K562 (cell line): Measurements from ENCODE around the gene ZNF594. TPM values are rescaled to one million over a fixed set of nuclear protein-coding genes. Genes with fewer than 3 reads are reported as not detected.

Source experiments
- ATAC-seq: fragments of 200-7000 bp; cut with Tn5 transposase; 3 replicates; pipeline ENCODE4 v1.9.1; 2020; ENCODE audit warnings: moderate library complexity
- BruUV-seq: library from RNA; stranded (reverse); fragments of 400-500 nt; replicated peaks from 2 replicates; lab custom pipeline; 2021; lab: Mats Ljungman, UMichigan
- CTCF ChIA-PET: fragments of 300-600 bp; formaldehyde crosslinking; extraction: SDS; loops from one replicate; lab custom pipeline; 2021; ENCODE audit warnings: low intra/inter-chr PET ratio; lab: Yijun Ruan, JAX
- POLR2A ChIA-PET: fragments of 300-600, 350-650 bp; sonication (Branson Sonifier 250); formaldehyde crosslinking; extraction: SDS; loops from one replicate; lab custom pipeline; 2021; ENCODE audit warnings: antibody characterized with exemption, inconsistent platforms; lab: Yijun Ruan, JAX
- DNase-seq, 4 experiments: peaks; one replicate each; pipeline versions ENCODE4 v3.0.0 to v3.0.0-alpha.2; 2011 to 2018; ENCODE audit warnings: low spot score in 3 of 4, mixed read lengths in 3 of 4; ENCODE audit errors: extremely low read depth in 1 of 4
- FAIRE-seq: peaks from 2 replicates; lab custom pipeline; 2011; peaks lifted over from hg19 to GRCh38; lab: Jason Lieb, UNC
- H2AFZ ChIP-seq: 2 replicates; pipeline ENCODE4 v1.6.0; 2011; ENCODE audit warnings: low read depth, low read length, control low read depth, inconsistent platforms
- H3K27ac ChIP-seq: fragments of 200-600 bp; 3 replicates; pipeline ENCODE4 v1.8.0; 2011; ENCODE audit warnings: low read depth, mild to moderate bottlenecking, control low read depth, inconsistent platforms, low read length, moderate library complexity, mixed read lengths; ENCODE audit errors: extremely low read depth
- H3K27me3 ChIP-seq, 2 experiments: fragments of 300-600 bp in 1 of 2; 2 replicates in 1 of 2; 3 replicates in 1 of 2; pipeline versions ENCODE4 v1.6.0 to v1.8.0; 2011; ENCODE audit warnings: inconsistent platforms in 2 of 2, low read length in 2 of 2, mild to moderate bottlenecking in 1 of 2, mixed read lengths in 1 of 2, moderate library complexity in 1 of 2; ENCODE audit not compliant: control insufficient read depth in 2 of 2, insufficient read depth in 2 of 2
- H3K36me3 ChIP-seq: fragments of 300-600 bp; 3 replicates; pipeline ENCODE4 v1.8.0; 2011; ENCODE audit warnings: mild to moderate bottlenecking, low read length, inconsistent platforms; ENCODE audit not compliant: control insufficient read depth, insufficient read depth
- H3K4me1 ChIP-seq, 2 experiments: fragments of 200-600 bp in 1 of 2; replicated peaks in 1 of 2; 2 replicates in 1 of 2; 3 replicates in 1 of 2; pipeline versions ENCODE4 v1.5.1 to v1.8.0; 2011; ENCODE audit warnings: inconsistent platforms in 2 of 2, low read length in 2 of 2, mild to moderate bottlenecking in 1 of 2, mixed read lengths in 1 of 2, moderate library complexity in 1 of 2; ENCODE audit not compliant: control insufficient read depth in 2 of 2, insufficient read depth in 2 of 2
- H3K4me2 ChIP-seq: 2 replicates; pipeline ENCODE4 v1.6.1; 2011; ENCODE audit warnings: low read length, control low read depth, inconsistent platforms, mixed read lengths; ENCODE audit not compliant: insufficient read depth
- H3K4me3 ChIP-seq: fragments of 200-600 bp; sonication (generic), shearing (Covaris generic); 2 replicates; pipeline ENCODE4 v1.5.1; 2016; ENCODE audit warnings: control low read depth, inconsistent platforms
- H3K79me2 ChIP-seq: fragments of 200-600 bp; 3 replicates; pipeline ENCODE4 v1.8.0; 2011; ENCODE audit warnings: low read length, inconsistent platforms; ENCODE audit not compliant: control insufficient read depth, insufficient read depth
- H3K9ac ChIP-seq, 2 experiments: 2 replicates each; pipeline versions ENCODE4 v1.6.0 to v1.6.1; 2011; ENCODE audit warnings: low read depth in 2 of 2, low read length in 2 of 2, control low read depth in 1 of 2, inconsistent platforms in 1 of 2, mild to moderate bottlenecking in 1 of 2, mixed read lengths in 1 of 2; ENCODE audit not compliant: insufficient read depth in 1 of 2
- H3K9me1 ChIP-seq: one replicate; pipeline ENCODE4 v1.6.0; 2011; ENCODE audit warnings: inconsistent platforms, mild to moderate bottlenecking, low read length, moderate library complexity; ENCODE audit not compliant: control insufficient read depth, insufficient read depth
- H3K9me3 ChIP-seq: replicated peaks from 2 replicates; pipeline ENCODE4 v1.5.1; 2011; ENCODE audit warnings: low read depth, low read length, inconsistent platforms; ENCODE audit not compliant: control insufficient read depth, insufficient read depth
- H4K20me1 ChIP-seq: replicated peaks from 2 replicates; pipeline ENCODE4 v1.6.1; 2011; ENCODE audit warnings: low read length, inconsistent platforms, mixed read lengths; ENCODE audit not compliant: control insufficient read depth, insufficient read depth
- CHD1 ChIP-seq: fragments of 200-600 bp; sonication (generic); IDR thresholded peaks from one replicate; pipeline ENCODE4 v1.6.1; 2012; ENCODE audit warnings: mild to moderate bottlenecking, moderate library complexity, low read length, inconsistent platforms
- FOXJ3 ChIP-seq: sonication (generic); formaldehyde crosslinking; IDR thresholded peaks from 2 replicates; pipeline ENCODE4 v1.4.0; 2020; ENCODE audit warnings: mild to moderate bottlenecking, missing genetic modification reagents
- HOXB6 ChIP-seq: fragments of 250-450 bp; sonication (Bioruptor Pico); IDR thresholded peaks from 2 replicates; pipeline ENCODE4 v1.5.1; 2022; ENCODE audit warnings: mild to moderate bottlenecking, borderline replicate concordance
- KLF1 ChIP-seq: fragments of 450-650 bp; IDR thresholded peaks from 2 replicates; pipeline ENCODE4 v1.6.1; 2016; ENCODE audit warnings: missing genetic modification characterization, missing compliant biosample characterization
- MAFF ChIP-seq: IDR thresholded peaks from 2 replicates; pipeline ENCODE4 v1.6.1; 2012; ENCODE audit warnings: low read length, improper control_type of control experiment
- NCOR1 ChIP-seq: fragments of 450-650 bp; IDR thresholded peaks from 2 replicates; pipeline ENCODE4 v1.6.1; 2016; ENCODE audit warnings: mild to moderate bottlenecking, moderate library complexity
- PHF21A ChIP-seq: fragments of 450-650 bp; IDR thresholded peaks from 2 replicates; pipeline ENCODE4 v1.6.1; 2017; ENCODE audit warnings: low read depth, borderline replicate concordance
- PHF8 ChIP-seq: fragments of 200-600 bp; sonication (generic); IDR thresholded peaks from 2 replicates; pipeline ENCODE4 v1.6.1; 2012; ENCODE audit warnings: mixed run types, mild to moderate bottlenecking, inconsistent platforms, low read length, moderate library complexity, borderline replicate concordance
- SRF ChIP-seq, 2 experiments: fragments of 250-450, 450-650 bp in 1 of 2; sonication (Bioruptor Pico) in 1 of 2; sonication (generic) in 1 of 2; formaldehyde crosslinking; IDR thresholded peaks; 2 replicates each; pipeline versions ENCODE4 v1.5.0 to v1.5.1; 2020 to 2022; ENCODE audit warnings: mild to moderate bottlenecking in 1 of 2, missing genetic modification reagents in 1 of 2
- STAT5A ChIP-seq: IDR thresholded peaks from 2 replicates; pipeline ENCODE4 v1.6.1; 2012; ENCODE audit warnings: low read length, inconsistent platforms, borderline replicate concordance
- TGIF2 ChIP-seq: sonication (generic); formaldehyde crosslinking; IDR thresholded peaks from 2 replicates; pipeline ENCODE4 v1.8.1; 2022; ENCODE audit warnings: mild to moderate bottlenecking, missing genetic modification reagents, moderate library complexity
- THRA ChIP-seq: fragments of 450-650 bp; IDR thresholded peaks from 2 replicates; pipeline ENCODE4 v1.6.1; 2017; ENCODE audit warnings: mild to moderate bottlenecking, moderate library complexity
- VEZF1 ChIP-seq: fragments of 200-800 bp; sonication (Bioruptor generic); IDR thresholded peaks from 2 replicates; pipeline ENCODE4 v1.6.1; 2017; ENCODE audit warnings: missing genetic modification characterization, missing compliant biosample characterization
- YY1 ChIP-seq, 3 experiments: IDR thresholded peaks; 2 replicates each; pipeline ENCODE4 v1.6.1; 2011; ENCODE audit warnings: low read length in 2 of 3, mild to moderate bottlenecking in 2 of 3, moderate library complexity in 2 of 3, borderline replicate concordance in 1 of 3, control low read depth in 1 of 3, low read depth in 1 of 3; ENCODE audit not compliant: insufficient read depth in 3 of 3, insufficient replicate concordance in 2 of 3, control insufficient read depth in 1 of 3, insufficient read length in 1 of 3; ENCODE audit errors: extremely low read depth in 1 of 3
- ZC3H11A ChIP-seq: IDR thresholded peaks from 2 replicates; pipeline ENCODE4 v1.6.1; 2012; ENCODE audit warnings: low read depth, low read length, improper control_type of control experiment
- ZNF140 ChIP-seq: fragments of 250-450 bp; sonication (Bioruptor Pico); IDR thresholded peaks from 2 replicates; pipeline ENCODE4 v1.8.0; 2021; ENCODE audit warnings: moderate library complexity, mild to moderate bottlenecking, inconsistent platforms
- ZNF696 ChIP-seq: fragments of 250-450 bp; sonication (Bioruptor Pico); conservative IDR thresholded peaks from 2 replicates; pipeline ENCODE4 v1.4.0; 2020; ENCODE audit warnings: mild to moderate bottlenecking, moderate library complexity
- ZNF75A ChIP-seq: fragments of 450-650 bp; formaldehyde crosslinking; IDR thresholded peaks from 2 replicates; pipeline ENCODE4 v1.4.0; 2020; ENCODE audit warnings: mild to moderate bottlenecking
- ZSCAN32 ChIP-seq: fragments of 450-650 bp; formaldehyde crosslinking; IDR thresholded peaks from 2 replicates; pipeline ENCODE4 v1.4.0; 2020; ENCODE audit warnings: mild to moderate bottlenecking, moderate library complexity
- WGBS: fragments of 100-300 bp; shearing (Covaris generic); methylation state at CpG from one replicate; pipeline ENCODE4 v1.1.6; 2016; ENCODE audit warnings: low coverage, mixed read lengths; ENCODE audit not compliant: insufficient coverage; ENCODE audit errors: missing lambda C conversion rate; 5-methylcytosine and 5-hydroxymethylcytosine counted together
- in situ Hi-C: fragments of 300-500 bp; cut with MboI; formaldehyde crosslinking; loops from 4 replicates; pipeline ENCODE4 v1.15.0; 2018; ENCODE audit warnings: inconsistent platforms, mixed read lengths
- intact Hi-C: fragments of 100-400 bp; cut with micrococcal nuclease; formaldehyde crosslinking; loops from 2 replicates; pipeline ENCODE4 v1.14.2; 2022
- polyA plus RNA-seq, 8 experiments: library from polyadenylated mRNA; depleted of rRNA in 4 of 8; stranded (reverse) in 5 of 8; unstranded in 3 of 8; fragments of >200 nt; fragmentation: Nextera tagmentation in 2 of 8; fragmentation: Illumina TruSeq in 1 of 8; extraction: Ambion mirVana in 2 of 8; extraction: Trizol in 1 of 8; gene quantifications; 2 replicates each; pipeline versions ENCODE4 v1.2.1 to v1.2.3, GENCODE V29; 2011 to 2014; ENCODE audit warnings: inconsistent platforms in 1 of 8, missing spikeins in 1 of 8
- total RNA-seq, 7 experiments: library from RNA; depleted of rRNA in 6 of 7; stranded (reverse); fragments of >200 nt in 6 of 7; fragmentation: Illumina TruSeq in 2 of 7; extraction: Trizol in 2 of 7; gene quantifications; 2 replicates each; pipeline versions ENCODE4 v1.2.1 to v1.2.3, GENCODE V29; 2011 to 2021; ENCODE audit warnings: low replicate concordance in 1 of 7

Gene ZNF594
- total and polyA plus RNA-seq, 9 of the 15 experiments (the other 6 are each of a cell fraction or from before 2014, with no cell fraction given): 0.24 to 4.7 (median 2.6) TPM

- TF ChIP-seq THRA (no peak), ZSCAN32 (CRISPR knock-in tag) (no peak), ZC3H11A (no peak), TGIF2 (no peak), NCOR1 (no peak), VEZF1 (no peak), YY1 (IDR thresholded peaks at IDR 0.05; ENCODE audit: borderline replicate concordance in 1 of 3, control insufficient read depth in 1 of 3, extremely low read depth in 1 of 3, insufficient read depth in 3 of 3, insufficient read length in 1 of 3, insufficient replicate concordance in 2 of 3, low read depth in 1 of 3, low read length in 2 of 3) (no peak)
These were observed 6.8 kb upstream of the ZNF594 start (continued) for GRCh38 chr17:5198472-5198871.

- H3K4me1 ChIP-seq: peaks cover 0 to 5% of the 10 kb centered on the region in 2 experiments; a peak in 3 of 5 replicates
- no peak overlapping the region for H3K4me3 ChIP-seq
- no peak for ATAC-seq
- WGBS: 46% methylated on average over 2 of the region's 2 CpGs
- 0 out of 3 replicates have a peak, but pooled peaks cover 2% of the 10 kb centered on the region for H3K36me3 ChIP-seq
- no peaks in the 10 kb centered on the region for H3K27me3 ChIP-seq
- H3K9ac ChIP-seq: no peak overlapping the region
- BruUV-seq: no TSS peak
- FAIRE-seq: no peak
- in situ Hi-C loops: no loop called here
- intact Hi-C loops: no loop called here
- H3K4me2 ChIP-seq: no peak overlapping the region
- no peak for DNase-seq
- no peak overlapping the region for H3K27ac ChIP-seq
- H3K9me1 ChIP-seq: no peaks in the 10 kb centered on the region
- CTCF ChIA-PET: no interaction called here
- POLR2A ChIA-PET: interaction anchor here (0.6 kb wide), 1 partner anchor 1344 kb away, joined by 3 read pairs; no protein-coding TSS in a partner anchor
- no peak overlapping the region for H2AFZ ChIP-seq
- peaks cover 7% of the 10 kb centered on the region; the same call in 2 of the 3 replicates for H3K79me2 ChIP-seq
- H3K9me3 ChIP-seq: no peaks in the 10 kb centered on the region; the same call in 1 of the 2 replicates
- no peaks in the 10 kb centered on the region for H4K20me1 ChIP-seq
- TF ChIP-seq FOXJ3 (CRISPR knock-in tag): no peak
- no peak for TF ChIP-seq ZNF140
- TF ChIP-seq SRF (CRISPR knock-in tag; IDR thresholded peaks at IDR 0.05): no peak
- no peak for TF ChIP-seq MAFF
- TF ChIP-seq HOXB6 (CRISPR knock-in tag): no peak
- TF ChIP-seq STAT5A: no peak
- TF ChIP-seq PHF21A: no peak
- TF ChIP-seq ZNF696: no peak
- no peak for TF ChIP-seq KLF1
- TF ChIP-seq PHF8: no peak
- TF ChIP-seq ZNF75A (CRISPR knock-in tag): no peak
- TF ChIP-seq CHD1: no peak
These were observed 2.7 kb upstream of the ZNF594 start for GRCh38 chr17:5194346-5194745.
